IPS-15b (cell line): ENCODE measurements around the gene EIPR1.

Experiments
- H3K27me3 ChIP-seq: one replicate; pipeline ENCODE4 v1.6.1; 2013; ENCODE audit warnings: low read length; ENCODE audit not compliant: control insufficient read depth, insufficient read depth
- H3K36me3 ChIP-seq: one replicate; pipeline ENCODE4 v1.6.1; 2013; ENCODE audit warnings: low read length; ENCODE audit not compliant: control insufficient read depth, insufficient read depth
- H3K4me1 ChIP-seq: one replicate; pipeline ENCODE4 v1.6.1; 2013; ENCODE audit warnings: mild to moderate bottlenecking, low read length; ENCODE audit not compliant: control insufficient read depth, insufficient read depth
- H3K4me3 ChIP-seq: one replicate; pipeline ENCODE4 v1.5.1; 2013; ENCODE audit warnings: low read depth, low read length
- H3K9ac ChIP-seq: one replicate; pipeline ENCODE4 v1.6.1; 2013; ENCODE audit warnings: low read depth, mild to moderate bottlenecking, low read length
- H3K9me3 ChIP-seq: one replicate; pipeline ENCODE4 v1.6.1; 2013; ENCODE audit warnings: mild to moderate bottlenecking, low read length; ENCODE audit not compliant: control insufficient read depth, insufficient read depth

EIPR1 gene

DNA sequence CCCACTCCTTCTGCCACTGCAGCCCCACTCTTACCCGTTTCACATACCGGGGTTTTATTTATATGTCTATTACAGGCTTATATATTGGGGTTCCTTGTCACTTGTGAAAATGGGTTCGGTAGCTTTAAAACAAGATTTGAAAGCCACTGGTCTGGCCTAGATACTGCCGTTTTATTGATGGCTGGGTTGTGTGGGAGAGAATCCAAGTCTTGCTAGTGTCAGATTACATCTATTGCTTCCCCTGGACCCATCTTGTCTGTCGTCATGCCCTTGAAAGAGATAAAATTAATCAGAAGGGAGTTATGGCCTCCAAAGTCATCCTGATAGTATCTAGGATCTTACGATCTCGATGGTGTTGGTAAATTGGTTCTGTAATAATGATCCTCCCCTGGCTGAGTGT lies 79.4 kb downstream of the EIPR1 start:
- Histone ChIP-seq H3K27me3 (no peaks in the 10 kb centered on the region), H3K4me3 (no peak overlapping the region), H3K9ac (no peak overlapping the region), H3K9me3 (no peaks in the 10 kb centered on the region), H3K4me1 (no peaks in the 10 kb centered on the region), H3K36me3 (no peaks in the 10 kb centered on the region)

DNA sequence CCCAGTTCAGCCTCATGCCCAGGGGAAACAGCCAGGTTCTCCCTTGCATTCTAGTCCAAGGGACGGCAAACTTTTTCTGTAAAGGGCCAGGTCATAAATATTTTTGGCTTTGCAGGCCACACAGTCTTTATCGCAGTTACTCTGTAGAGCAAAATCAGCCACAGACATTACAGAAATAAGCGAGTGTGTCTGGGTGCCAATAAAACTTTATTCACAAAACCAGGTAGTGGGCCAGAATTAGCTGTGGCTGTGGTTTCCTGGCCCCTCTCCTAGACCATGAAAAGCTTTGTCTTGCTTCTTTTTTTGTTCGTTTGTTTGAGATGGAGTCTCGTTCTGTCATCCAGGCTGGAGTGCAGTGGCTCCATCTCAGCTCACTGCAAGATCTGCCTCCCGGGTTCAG lies 80.1 kb downstream of the EIPR1 start:
- Histone ChIP-seq H3K9ac (no peak overlapping the region), H3K9me3 (no peaks in the 10 kb centered on the region), H3K27me3 (no peaks in the 10 kb centered on the region), H3K36me3 (no peaks in the 10 kb centered on the region), H3K4me1 (no peaks in the 10 kb centered on the region), H3K4me3 (no peak overlapping the region)

- Histone ChIP-seq H3K9ac (no peak overlapping the region), H3K4me3 (no peak overlapping the region), H3K36me3 (no peaks in the 10 kb centered on the region), H3K9me3 (no peaks in the 10 kb centered on the region), H3K4me1 (no peaks in the 10 kb centered on the region), H3K27me3 (no peaks in the 10 kb centered on the region)
Observed at GRCh38 chr2:3296182-3296972, 81.2 kb downstream of the EIPR1 start.

- Histone ChIP-seq H3K27me3 (no peaks in the 10 kb centered on the region), H3K4me1 (no peaks in the 10 kb centered on the region), H3K9ac (no peak overlapping the region), H3K9me3 (no peaks in the 10 kb centered on the region), H3K4me3 (no peak overlapping the region), H3K36me3 (no peaks in the 10 kb centered on the region)
Observed at GRCh38 chr2:3294493-3294892, 83.1 kb downstream of the EIPR1 start.

GRCh38 chr2:3294069-3294468 lies 83.5 kb downstream of the EIPR1 start:
- H3K9ac ChIP-seq, result no peak overlapping the region
- no peaks in the 10 kb centered on the region for H3K27me3 ChIP-seq
- no peaks in the 10 kb centered on the region for H3K9me3 ChIP-seq
- no peak overlapping the region for H3K4me3 ChIP-seq
- H3K36me3 ChIP-seq, result no peaks in the 10 kb centered on the region
- H3K4me1 ChIP-seq, result no peaks in the 10 kb centered on the region

- H3K9me3 ChIP-seq, result no peaks in the 10 kb centered on the region
- H3K4me1 ChIP-seq, result no peaks in the 10 kb centered on the region
- H3K36me3 ChIP-seq, result no peaks in the 10 kb centered on the region
- no peaks in the 10 kb centered on the region for H3K27me3 ChIP-seq
- no peak overlapping the region for H3K9ac ChIP-seq
- H3K4me3 ChIP-seq, result no peak overlapping the region
Observed at GRCh38 chr2:3293221-3293620, 84.4 kb downstream of the EIPR1 start.

DNA sequence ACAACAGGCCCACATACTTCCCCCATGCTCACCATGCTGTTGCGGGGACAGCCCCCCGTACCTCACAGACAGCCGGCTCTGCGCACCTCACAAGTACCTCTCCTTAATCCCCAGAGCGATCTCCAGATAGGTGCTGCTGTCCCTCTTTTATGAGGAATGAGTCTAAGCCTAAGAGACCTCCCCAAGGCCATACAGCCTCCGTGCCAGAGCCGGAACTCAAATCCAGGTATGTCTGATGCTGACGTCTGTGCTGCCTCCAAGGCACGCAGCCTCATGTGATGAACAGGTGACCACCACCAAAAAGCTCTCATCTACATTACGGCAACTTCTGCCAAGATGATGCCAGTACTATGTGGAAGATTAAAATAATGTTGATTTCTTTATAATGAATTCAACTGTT lies 85.2 kb downstream of the EIPR1 start:
- no peak overlapping the region for H3K4me3 ChIP-seq
- H3K27me3 ChIP-seq, result no peaks in the 10 kb centered on the region
- H3K36me3 ChIP-seq, result no peaks in the 10 kb centered on the region
- no peaks in the 10 kb centered on the region for H3K9me3 ChIP-seq
- H3K4me1 ChIP-seq, result no peaks in the 10 kb centered on the region
- H3K9ac ChIP-seq, result no peak overlapping the region

DNA sequence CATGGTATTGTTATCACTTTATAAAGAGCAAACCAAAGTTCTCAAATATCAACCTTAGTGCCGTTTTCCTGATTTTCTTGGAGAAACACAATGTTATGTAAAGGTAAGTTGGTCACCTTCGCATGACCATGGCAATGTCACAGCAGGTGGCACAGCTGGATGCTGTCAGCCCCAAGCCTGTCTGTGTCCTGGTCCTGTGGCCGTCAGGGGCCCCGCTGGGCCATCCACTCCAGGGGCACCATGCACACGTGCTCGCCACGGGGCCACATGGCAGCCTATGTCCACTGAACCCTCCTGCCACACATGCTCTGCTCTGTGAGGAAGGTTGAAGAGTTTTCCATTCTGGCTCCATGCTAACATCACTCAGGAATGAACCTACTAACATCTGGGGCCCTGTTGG lies 85.9 kb downstream of the EIPR1 start:
- H3K36me3 ChIP-seq, result no peaks in the 10 kb centered on the region
- no peaks in the 10 kb centered on the region for H3K9me3 ChIP-seq

GRCh38 chr2:3291113-3291512 lies 86.5 kb downstream of the EIPR1 start:
- no peaks in the 10 kb centered on the region for H3K9me3 ChIP-seq
- no peak overlapping the region for H3K9ac ChIP-seq
- H3K36me3 ChIP-seq, result no peaks in the 10 kb centered on the region
- no peaks in the 10 kb centered on the region for H3K27me3 ChIP-seq
- no peak overlapping the region for H3K4me3 ChIP-seq
- no peaks in the 10 kb centered on the region for H3K4me1 ChIP-seq

More for the DNA sequence above, 85.9 kb downstream of the EIPR1 start:
- Histone ChIP-seq H3K9ac (no peak overlapping the region), H3K27me3 (no peaks in the 10 kb centered on the region), H3K4me3 (no peak overlapping the region), H3K4me1 (no peaks in the 10 kb centered on the region)

DNA sequence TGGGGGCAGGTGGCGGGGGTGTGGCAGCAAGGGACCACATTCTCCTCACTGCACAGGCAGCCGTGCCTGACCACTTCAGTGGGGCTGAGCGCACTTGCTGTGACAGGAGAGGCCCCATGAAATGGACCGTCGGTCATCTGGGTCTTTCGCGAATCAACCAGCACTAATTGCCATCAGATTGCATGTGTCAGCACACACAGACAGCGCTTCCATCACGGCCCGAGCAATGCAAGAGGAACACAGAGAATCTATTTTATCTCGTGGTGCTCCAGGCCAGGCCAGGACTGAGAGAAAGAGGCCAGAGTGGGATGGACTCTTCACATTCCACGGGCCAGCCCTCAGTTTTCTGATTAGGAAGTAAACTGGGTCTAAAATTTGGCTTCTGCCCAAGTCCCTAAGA lies 87.0 kb downstream of the EIPR1 start:
- H3K36me3 ChIP-seq, result no peaks in the 10 kb centered on the region
- H3K9me3 ChIP-seq, result no peaks in the 10 kb centered on the region
- H3K4me3 ChIP-seq, result no peak overlapping the region
- no peaks in the 10 kb centered on the region for H3K4me1 ChIP-seq
- H3K27me3 ChIP-seq, result no peaks in the 10 kb centered on the region
- no peak overlapping the region for H3K9ac ChIP-seq

DNA sequence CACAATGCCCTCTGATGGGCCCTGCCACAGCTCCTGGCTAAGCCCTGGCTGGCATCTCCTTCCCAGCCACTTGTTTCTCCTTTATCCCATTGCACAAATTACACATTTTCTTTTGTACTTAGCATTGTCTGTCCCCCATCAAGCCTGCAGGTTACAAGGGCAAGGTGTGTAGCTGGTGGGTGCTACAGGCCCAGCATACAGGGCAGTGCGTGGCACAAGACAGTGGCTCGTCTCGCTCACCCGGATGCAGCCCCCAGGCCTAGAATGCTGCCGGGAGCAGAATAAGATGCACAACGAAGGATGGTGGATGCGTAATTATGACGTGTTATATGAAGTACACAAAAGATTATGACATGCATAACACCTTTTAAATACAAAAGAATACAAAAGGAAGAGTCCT lies 87.6 kb downstream of the EIPR1 start:
- Histone ChIP-seq H3K4me3 (no peak overlapping the region), H3K9me3 (no peaks in the 10 kb centered on the region), H3K36me3 (no peaks in the 10 kb centered on the region), H3K4me1 (no peaks in the 10 kb centered on the region), H3K27me3 (no peaks in the 10 kb centered on the region), H3K9ac (no peak overlapping the region)

GRCh38 chr2:3289526-3289925 lies 88.1 kb downstream of the EIPR1 start:
- Histone ChIP-seq H3K4me1 (no peaks in the 10 kb centered on the region), H3K9me3 (no peaks in the 10 kb centered on the region), H3K27me3 (no peaks in the 10 kb centered on the region), H3K9ac (no peak overlapping the region), H3K4me3 (no peak overlapping the region), H3K36me3 (no peaks in the 10 kb centered on the region)
